SU-DHL-6 (cell line): ENCODE measurements around the gene NSD1.

Source experiments
- CTCF ChIP-seq: fragments of 200-600 bp; sonication (generic); IDR thresholded peaks from one replicate; pipeline ENCODE4 v1.5.1; 2017; ENCODE audit warnings: antibody characterized with exemption, mild to moderate bottlenecking, low read length, moderate library complexity; ENCODE audit not compliant: insufficient read depth, poor library complexity, severe bottlenecking
- EZH2phosphoT487 ChIP-seq: fragments of 200-600 bp; sonication (generic), shearing (Covaris generic); conservative IDR thresholded peaks from 2 replicates; pipeline ENCODE4 v1.6.1; 2018; ENCODE audit warnings: mild to moderate bottlenecking, antibody characterized with exemption, low read length, moderate library complexity, mixed read lengths

GRCh38 chr5:177204281-177204680 is 70.7 kb downstream of the NSD1 start:
- TF ChIP-seq CTCF (no peak), EZH2phosphoT487 (no peak)
